GM12873 (cell line): ENCODE results near the gene CDC42.

Experiments
- TF ChIP-seq, protein P1 (sequence below): IDR thresholded peaks from 2 replicates; pipeline ENCODE4 v1.5.1; 2012; ENCODE audit warnings: low read depth, mild to moderate bottlenecking, moderate library complexity, low read length, control low read depth; ENCODE audit not compliant: insufficient read depth; ENCODE audit errors: missing control alignments

CDC42 gene

DNA sequence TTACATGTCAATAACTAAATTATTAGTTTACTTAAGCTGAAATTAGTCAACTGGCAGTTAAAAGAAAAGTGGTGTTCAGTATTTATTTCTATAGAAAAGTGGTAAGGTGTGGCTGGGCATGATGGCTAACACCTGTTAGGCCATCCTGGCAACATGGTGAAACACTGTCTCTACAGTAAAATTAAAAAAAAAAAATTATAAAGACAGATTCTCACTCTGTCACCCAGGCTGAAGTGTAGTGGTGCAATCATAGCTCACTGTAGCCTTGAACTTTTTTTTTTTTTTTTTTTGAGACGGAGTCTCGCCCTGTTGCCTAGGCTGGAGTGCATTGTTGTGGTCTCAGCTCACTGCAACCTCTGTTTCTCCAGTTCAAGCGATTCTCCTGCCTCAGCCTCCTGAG, 57.5 kb downstream of the CDC42 start:
- TF ChIP-seq, protein P1, sequence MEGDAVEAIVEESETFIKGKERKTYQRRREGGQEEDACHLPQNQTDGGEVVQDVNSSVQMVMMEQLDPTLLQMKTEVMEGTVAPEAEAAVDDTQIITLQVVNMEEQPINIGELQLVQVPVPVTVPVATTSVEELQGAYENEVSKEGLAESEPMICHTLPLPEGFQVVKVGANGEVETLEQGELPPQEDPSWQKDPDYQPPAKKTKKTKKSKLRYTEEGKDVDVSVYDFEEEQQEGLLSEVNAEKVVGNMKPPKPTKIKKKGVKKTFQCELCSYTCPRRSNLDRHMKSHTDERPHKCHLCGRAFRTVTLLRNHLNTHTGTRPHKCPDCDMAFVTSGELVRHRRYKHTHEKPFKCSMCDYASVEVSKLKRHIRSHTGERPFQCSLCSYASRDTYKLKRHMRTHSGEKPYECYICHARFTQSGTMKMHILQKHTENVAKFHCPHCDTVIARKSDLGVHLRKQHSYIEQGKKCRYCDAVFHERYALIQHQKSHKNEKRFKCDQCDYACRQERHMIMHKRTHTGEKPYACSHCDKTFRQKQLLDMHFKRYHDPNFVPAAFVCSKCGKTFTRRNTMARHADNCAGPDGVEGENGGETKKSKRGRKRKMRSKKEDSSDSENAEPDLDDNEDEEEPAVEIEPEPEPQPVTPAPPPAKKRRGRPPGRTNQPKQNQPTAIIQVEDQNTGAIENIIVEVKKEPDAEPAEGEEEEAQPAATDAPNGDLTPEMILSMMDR: no peak

DNA sequence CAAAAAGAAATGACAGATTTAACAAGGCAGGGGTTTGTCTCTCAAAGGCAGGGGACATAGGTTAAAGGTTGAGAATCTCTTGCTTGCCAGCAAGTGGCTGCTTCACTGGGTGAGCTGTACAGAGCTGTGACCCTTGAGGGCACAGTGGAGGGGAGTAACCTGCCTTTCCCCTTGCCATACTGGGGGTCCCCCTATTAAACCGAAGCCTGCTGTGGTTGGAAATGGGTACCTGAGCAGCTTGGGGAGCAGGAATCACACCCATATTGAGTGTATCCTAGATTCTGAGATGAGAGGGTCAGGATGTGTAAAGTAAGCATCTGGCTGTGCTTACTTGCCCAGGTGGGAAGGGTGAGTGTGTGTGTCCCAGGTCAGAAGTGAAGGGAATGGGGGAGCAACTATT, 58.6 kb downstream of the CDC42 start:
- TF ChIP-seq, protein P1: no peak

DNA sequence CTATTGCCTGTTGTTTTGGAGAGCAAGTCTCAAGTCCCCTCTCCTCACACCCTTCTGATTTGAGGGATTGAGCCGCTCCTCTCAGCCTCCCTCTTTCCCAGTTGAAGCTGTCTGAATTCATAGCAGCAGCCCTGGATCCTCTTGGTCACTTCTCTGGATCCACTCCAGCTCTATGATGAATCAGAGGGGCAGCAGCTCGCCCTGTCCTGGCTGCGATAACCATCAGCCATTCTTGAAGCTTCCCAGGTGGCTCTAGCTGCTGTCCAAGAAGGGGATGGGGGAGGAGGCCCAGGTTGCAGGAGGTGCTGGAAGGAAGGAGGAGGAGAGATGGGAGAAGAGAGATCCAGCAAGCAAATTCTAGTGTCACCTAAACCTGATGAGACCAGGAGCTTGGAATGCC, 59.1 kb downstream of the CDC42 start:
- TF ChIP-seq, protein P1: no peak

DNA sequence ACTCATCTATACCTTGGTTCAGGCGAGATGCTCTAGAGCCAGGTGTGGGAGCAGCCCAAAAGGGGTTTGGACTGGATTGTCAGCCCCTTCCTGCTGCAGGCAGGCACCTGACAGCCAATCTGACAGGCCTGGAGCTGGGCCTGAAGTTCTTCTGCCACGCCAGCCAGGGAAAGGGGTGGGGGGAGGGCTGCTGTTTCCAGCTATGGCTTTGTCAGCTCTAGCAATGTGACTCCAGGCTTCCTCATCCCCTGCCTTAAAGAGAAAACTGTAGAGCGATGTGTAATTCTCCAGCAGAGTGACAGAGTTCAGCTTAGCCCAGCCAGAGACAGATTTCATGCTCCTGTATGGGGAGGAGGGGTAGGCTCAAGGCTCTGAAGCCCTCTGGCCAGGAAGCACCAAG, 60.0 kb downstream of the CDC42 start:
- TF ChIP-seq, protein P1: no peak

DNA sequence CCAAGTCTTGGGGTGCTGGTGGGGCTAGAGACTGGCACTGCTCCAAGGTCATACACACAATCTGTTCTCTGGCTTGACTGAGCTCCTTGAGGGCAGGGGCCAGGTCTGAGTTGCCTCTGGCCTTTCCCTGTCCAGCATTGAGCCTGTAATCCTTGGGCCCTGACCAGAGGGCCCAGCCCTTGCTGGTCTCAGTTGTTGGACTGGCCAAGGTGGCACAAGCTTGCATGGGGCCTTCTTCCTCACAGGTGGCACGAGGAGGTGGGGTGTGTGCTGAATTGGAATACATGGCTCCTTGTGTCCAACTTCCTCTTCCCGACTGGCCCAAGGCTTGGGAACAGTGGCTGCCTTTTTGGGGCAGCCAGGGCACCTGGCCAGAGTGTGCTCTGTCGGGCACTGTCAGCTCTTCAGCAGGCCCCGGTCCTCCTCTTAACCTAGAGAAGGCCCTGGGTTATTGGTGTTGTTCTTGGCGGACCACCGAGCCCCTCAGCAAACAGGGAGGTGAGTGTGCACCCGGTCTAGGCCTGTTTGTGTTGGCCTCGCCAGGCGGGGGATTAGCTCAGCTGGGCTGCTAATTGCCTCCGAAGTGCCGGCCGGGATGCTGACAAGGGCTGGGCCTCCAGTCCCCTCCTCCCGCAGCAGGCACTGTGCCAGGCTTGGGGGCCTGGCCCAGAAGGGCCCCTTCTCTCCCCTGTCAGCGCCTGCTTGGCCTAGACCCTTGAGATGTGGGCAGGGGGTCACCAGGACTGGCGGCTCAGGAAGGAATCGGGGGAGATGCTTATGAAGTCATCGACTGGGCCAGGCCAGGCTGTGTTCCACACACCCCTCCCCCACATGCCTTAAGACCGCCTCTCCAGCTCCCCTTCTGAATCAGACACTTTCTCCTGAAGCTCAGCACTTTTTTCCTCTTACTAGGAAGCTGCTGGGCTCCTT, 61.8 kb downstream of the CDC42 start:
- TF ChIP-seq, protein P1: no peak

DNA sequence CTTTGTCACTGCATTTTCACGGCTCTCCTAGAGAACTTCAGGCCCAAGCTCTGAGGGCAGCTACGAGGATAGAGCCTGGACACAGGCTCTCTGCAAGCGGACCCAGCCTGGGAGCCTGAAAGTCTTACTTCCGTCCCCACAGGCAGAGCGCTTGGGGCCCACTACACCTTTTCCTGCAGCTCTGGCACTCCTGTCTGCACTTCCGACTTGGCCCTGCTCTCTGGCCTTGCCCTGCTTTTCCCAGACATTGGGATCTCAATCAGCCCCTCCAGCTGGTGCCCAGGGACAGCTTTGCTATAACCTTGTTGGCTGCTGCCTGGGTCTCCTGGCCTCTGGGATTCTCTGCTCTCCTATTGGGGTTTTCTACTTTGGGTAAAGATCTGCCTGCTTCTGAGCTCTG, 62.8 kb downstream of the CDC42 start:
- TF ChIP-seq, protein P1: no peak

DNA sequence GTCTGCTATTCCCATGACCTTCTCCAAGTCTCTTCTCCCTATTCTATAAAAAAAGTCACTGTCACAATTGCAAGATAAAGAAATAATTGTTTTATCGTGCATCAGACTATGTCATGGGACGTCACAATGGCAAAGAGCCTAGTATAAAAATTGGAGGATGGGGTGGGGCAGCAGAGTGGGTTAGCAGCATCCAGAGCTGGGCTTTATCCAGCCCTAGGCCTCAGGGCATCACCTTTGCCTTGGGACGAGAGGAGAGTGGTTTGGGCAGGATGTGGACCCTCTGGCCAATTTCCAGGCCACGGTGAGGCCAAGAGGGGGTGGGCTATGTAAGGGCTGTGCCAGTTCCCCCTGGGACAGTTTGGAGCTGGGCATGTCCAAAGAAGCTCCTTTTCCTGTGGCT, 64.7 kb downstream of the CDC42 start:
- TF ChIP-seq, protein P1: no peak
